GM23338 (cell line): Measurements from ENCODE around the gene MMP13.

ENCODE experiments used
- CTCF ChIP-seq, 2 experiments: fragments of 200-600 bp in 1 of 2; sonication (generic) in 1 of 2; conservative IDR thresholded peaks; 2 replicates each; pipeline versions ENCODE4 v1.5.1 to v1.6.1; 2016 to 2017; ENCODE audit warnings: antibody characterized with exemption in 2 of 2, low read depth in 2 of 2, mild to moderate bottlenecking in 2 of 2, moderate library complexity in 1 of 2
- EZH2 ChIP-seq: fragments of 200-600 bp; sonication (generic); IDR thresholded peaks from one replicate; pipeline ENCODE4 v1.8.0; 2017; ENCODE audit warnings: antibody characterized with exemption, mild to moderate bottlenecking, low read depth; ENCODE audit not compliant: unreplicated experiment
- POLR2AphosphoS5 ChIP-seq: IDR thresholded peaks from 2 replicates; pipeline ENCODE4 v1.6.1; 2016; ENCODE audit warnings: antibody characterized with exemption, low read depth

- no peak for TF ChIP-seq CTCF (conservative IDR thresholded peaks at IDR 0.05; ENCODE audit: low read depth in 2 of 2)
- TF ChIP-seq POLR2AphosphoS5 = no peak
- TF ChIP-seq EZH2 = no peak
These were observed 34.6 kb upstream of the MMP13 start for GRCh38 chr11:102990145-102990544.
